Endothelial cell of umbilical vein (primary cell): ENCODE results near the gene TUBGCP3. TPM values are rescaled to one million over a fixed set of nuclear protein-coding genes. Genes with fewer than 3 reads are reported as not detected.

Source experiments
- BruUV-seq: library from RNA; stranded (reverse); fragments of 400-500 nt; replicated peaks from 2 replicates; lab custom pipeline; 2021; lab: Mats Ljungman, UMichigan
- CTCF ChIA-PET: fragments of 300-600, 350-600 bp; sonication (Branson Sonifier 250); formaldehyde crosslinking; loops from one replicate; lab custom pipeline; 2021; ENCODE audit warnings: antibody characterized with exemption, inconsistent platforms; lab: Charles Lee
- POLR2A ChIA-PET: fragments of 300-600, 350-600 bp; sonication (Branson Sonifier 250); formaldehyde crosslinking; loops from one replicate; lab custom pipeline; 2021; ENCODE audit warnings: antibody characterized with exemption, inconsistent platforms; lab: Charles Lee
- DNase-seq: peaks from one replicate; pipeline ENCODE4 v3.0.0-alpha.2; 2011; ENCODE audit warnings: low read depth, low spot score
- FAIRE-seq: peaks from 2 replicates; lab custom pipeline; 2011; peaks lifted over from hg19 to GRCh38; lab: Jason Lieb, UNC
- H2AFZ ChIP-seq: 2 replicates; pipeline ENCODE4 v1.6.0; 2012; ENCODE audit warnings: low read depth, low read length, control low read depth, inconsistent platforms
- H3K27ac ChIP-seq: 2 replicates; pipeline ENCODE4 v1.5.1; 2011; ENCODE audit warnings: low read depth, mild to moderate bottlenecking, control low read depth, low read length, moderate library complexity; ENCODE audit not compliant: insufficient read depth
- H3K27me3 ChIP-seq, 2 experiments: 2 replicates each; pipeline versions ENCODE4 v1.6.0 to v1.6.1; 2011; ENCODE audit warnings: low read length in 2 of 2, mixed read lengths in 1 of 2; ENCODE audit not compliant: control insufficient read depth in 2 of 2, insufficient read depth in 2 of 2
- H3K36me3 ChIP-seq, 2 experiments: 2 replicates in 1 of 2; 3 replicates in 1 of 2; pipeline ENCODE4 v1.5.1; 2011; ENCODE audit warnings: low read length in 2 of 2, mild to moderate bottlenecking in 1 of 2, moderate library complexity in 1 of 2; ENCODE audit not compliant: control insufficient read depth in 2 of 2, insufficient read depth in 2 of 2; ENCODE audit errors: extremely low read depth in 1 of 2
- H3K4me1 ChIP-seq: 3 replicates; pipeline ENCODE4 v1.5.1; 2011; ENCODE audit warnings: mild to moderate bottlenecking, low read length; ENCODE audit not compliant: control insufficient read depth, insufficient read depth; ENCODE audit errors: extremely low read depth
- H3K4me2 ChIP-seq: 2 replicates; pipeline ENCODE4 v1.6.1; 2011; ENCODE audit warnings: low read length, control low read depth, mixed read lengths; ENCODE audit not compliant: insufficient read depth
- H3K4me3 ChIP-seq, 3 experiments: fragments of 200-600 bp in 1 of 3; sonication (generic), shearing (Covaris generic) in 1 of 3; replicated peaks in 1 of 3; 2 replicates each; pipeline ENCODE4 v1.5.1; 2011 to 2016; ENCODE audit warnings: control low read depth in 3 of 3, low read length in 3 of 3, mild to moderate bottlenecking in 2 of 3, inconsistent platforms in 1 of 3, low read depth in 1 of 3, moderate library complexity in 1 of 3; ENCODE audit not compliant: insufficient read depth in 1 of 3
- H3K79me2 ChIP-seq: 2 replicates; pipeline ENCODE4 v1.6.0; 2012; ENCODE audit warnings: low read length, inconsistent platforms; ENCODE audit not compliant: control insufficient read depth, insufficient read depth
- H3K9ac ChIP-seq: replicated peaks from 2 replicates; pipeline ENCODE3; 2011; ENCODE audit warnings: low read length, control low read depth; ENCODE audit not compliant: insufficient read depth; ENCODE audit errors: extremely low read depth
- H3K9me1 ChIP-seq: replicated peaks from 3 replicates; pipeline ENCODE4 v1.6.0; 2011; ENCODE audit warnings: mild to moderate bottlenecking, low read length; ENCODE audit not compliant: control insufficient read depth, insufficient read depth; ENCODE audit errors: extremely low read depth
- H3K9me3 ChIP-seq: replicated peaks from 2 replicates; pipeline ENCODE4 v1.5.1; 2012; ENCODE audit warnings: low read length, inconsistent platforms; ENCODE audit not compliant: control insufficient read depth, insufficient read depth
- H4K20me1 ChIP-seq: replicated peaks from 2 replicates; pipeline ENCODE3; 2011; ENCODE audit warnings: mild to moderate bottlenecking, low read length; ENCODE audit not compliant: control insufficient read depth, insufficient read depth; ENCODE audit errors: extremely low read depth
- EZH2 ChIP-seq: IDR thresholded peaks from 2 replicates; pipeline ENCODE4 v1.6.1; 2012; ENCODE audit warnings: borderline replicate concordance, low read depth, mild to moderate bottlenecking, moderate library complexity, low read length, inconsistent platforms; ENCODE audit not compliant: severe bottlenecking
- FOS ChIP-seq: IDR thresholded peaks from 2 replicates; pipeline ENCODE4 v1.6.1; 2011; ENCODE audit warnings: mild to moderate bottlenecking, low read length, moderate library complexity, borderline replicate concordance; ENCODE audit not compliant: insufficient read depth
- GATA2 ChIP-seq: IDR thresholded peaks from 2 replicates; pipeline ENCODE4 v1.7.0; 2011; ENCODE audit warnings: low read depth, mild to moderate bottlenecking, moderate library complexity, mixed read lengths, low read length; ENCODE audit not compliant: insufficient read length, insufficient read depth
- JUN ChIP-seq: IDR thresholded peaks from 2 replicates; pipeline ENCODE4 v1.6.1; 2011; ENCODE audit warnings: borderline replicate concordance, low read depth; ENCODE audit not compliant: insufficient read length, insufficient read depth
- MYC ChIP-seq: IDR thresholded peaks from one replicate; pipeline ENCODE4 v1.6.1; 2011; ENCODE audit warnings: mild to moderate bottlenecking, low read depth, low read length
- POLR2A ChIP-seq: IDR thresholded peaks from 2 replicates; pipeline ENCODE4 v1.6.1; 2012; ENCODE audit warnings: low read depth, mild to moderate bottlenecking, control low read depth, low read length
- POLR2AphosphoS5 ChIP-seq: IDR thresholded peaks from 2 replicates; pipeline ENCODE4 v1.6.1; 2012; ENCODE audit warnings: low read depth, mild to moderate bottlenecking, control low read depth, low read length, moderate library complexity; ENCODE audit not compliant: insufficient read depth
- dilution Hi-C: fragments of 300-500 bp; cut with MboI; formaldehyde crosslinking; loops from one replicate; pipeline ENCODE4 v1.15.0; 2019; ENCODE audit warnings: low sequenced_read_pairs; ENCODE audit not compliant: extremely low pct_ligation_motif_present
- intact Hi-C: fragments of 100-400 bp; cut with micrococcal nuclease; formaldehyde crosslinking; loops from one replicate; pipeline ENCODE4 v1.10.0; 2022
- polyA plus RNA-seq, 4 experiments: library from polyadenylated mRNA; depleted of rRNA in 3 of 4; stranded (reverse) in 3 of 4; unstranded in 1 of 4; fragments of >200 nt; gene quantifications; 2 replicates each; pipeline versions ENCODE4 v1.2.1 to v1.2.3, GENCODE V29; 2011 to 2012; ENCODE audit warnings: missing spikeins in 1 of 4
- total RNA-seq: library from RNA; stranded (reverse); gene quantifications from 2 replicates; pipeline ENCODE4 v1.2.3, GENCODE V29; 2021
- TF ChIP-seq, protein P1 (sequence below): IDR thresholded peaks from 2 replicates; pipeline ENCODE4 v1.6.1; 2011; ENCODE audit not compliant: insufficient read depth, insufficient read length
- TF ChIP-seq, protein P2 (sequence below), 2 donors: IDR thresholded peaks; 1 replicate in 1 of 2; 2 replicates in 1 of 2; pipeline ENCODE4 v1.5.1; 2011; ENCODE audit warnings: low read length in 2 of 2, mild to moderate bottlenecking in 2 of 2, moderate library complexity in 2 of 2, control low read depth in 1 of 2, inconsistent platforms in 1 of 2, low read depth in 1 of 2; ENCODE audit not compliant: insufficient read depth in 1 of 2; ENCODE audit errors: extremely low read depth in 1 of 2

Gene TUBGCP3
- total and polyA plus RNA-seq, 2 donors (not counting 3 experiments of a cell fraction or from before 2014, with no cell fraction given): 36.4 to 47.7 TPM

DNA sequence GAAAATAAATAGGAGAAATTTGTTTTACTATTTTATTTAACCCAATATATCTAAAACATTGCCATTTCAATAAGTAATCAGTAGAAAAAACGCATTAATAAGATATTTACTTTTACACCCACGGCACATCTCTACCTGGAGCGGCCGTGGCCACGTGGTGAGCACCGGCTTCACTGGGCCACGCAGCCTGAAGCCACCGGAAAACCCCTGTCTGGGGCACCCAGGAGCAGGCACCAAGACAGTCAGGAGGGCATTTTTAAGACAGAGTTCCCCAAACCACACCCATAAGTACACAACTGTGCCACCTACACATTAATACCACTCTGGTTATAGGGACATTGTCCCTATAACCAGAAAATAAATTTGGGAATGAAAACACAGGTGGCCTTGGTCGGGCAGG lies 130.9 kb downstream of the TUBGCP3 start:
- Histone ChIP-seq H3K9ac (no peak overlapping the region), H4K20me1 (no peaks in the 10 kb centered on the region), H2AFZ (no peak overlapping the region), H3K27ac (no peak overlapping the region), H3K79me2 (no peaks in the 10 kb centered on the region), H3K9me1 (no peaks in the 10 kb centered on the region), H3K27me3 (no peaks in the 10 kb centered on the region), H3K9me3 (no peaks in the 10 kb centered on the region), H3K36me3 (no peaks in the 10 kb centered on the region), H3K4me2 (no peak overlapping the region), H3K4me1 (no peaks in the 10 kb centered on the region), H3K4me3 (no peak overlapping the region)
- intact Hi-C loops: no loop called here
- TF ChIP-seq, protein P1, sequence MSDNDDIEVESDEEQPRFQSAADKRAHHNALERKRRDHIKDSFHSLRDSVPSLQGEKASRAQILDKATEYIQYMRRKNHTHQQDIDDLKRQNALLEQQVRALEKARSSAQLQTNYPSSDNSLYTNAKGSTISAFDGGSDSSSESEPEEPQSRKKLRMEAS: no peak
- TF ChIP-seq POLR2A (no peak), POLR2AphosphoS5 (no peak), EZH2 (no peak), JUN (no peak), MYC (no peak), GATA2 (no peak), FOS (no peak)
- TF ChIP-seq, protein P2, sequence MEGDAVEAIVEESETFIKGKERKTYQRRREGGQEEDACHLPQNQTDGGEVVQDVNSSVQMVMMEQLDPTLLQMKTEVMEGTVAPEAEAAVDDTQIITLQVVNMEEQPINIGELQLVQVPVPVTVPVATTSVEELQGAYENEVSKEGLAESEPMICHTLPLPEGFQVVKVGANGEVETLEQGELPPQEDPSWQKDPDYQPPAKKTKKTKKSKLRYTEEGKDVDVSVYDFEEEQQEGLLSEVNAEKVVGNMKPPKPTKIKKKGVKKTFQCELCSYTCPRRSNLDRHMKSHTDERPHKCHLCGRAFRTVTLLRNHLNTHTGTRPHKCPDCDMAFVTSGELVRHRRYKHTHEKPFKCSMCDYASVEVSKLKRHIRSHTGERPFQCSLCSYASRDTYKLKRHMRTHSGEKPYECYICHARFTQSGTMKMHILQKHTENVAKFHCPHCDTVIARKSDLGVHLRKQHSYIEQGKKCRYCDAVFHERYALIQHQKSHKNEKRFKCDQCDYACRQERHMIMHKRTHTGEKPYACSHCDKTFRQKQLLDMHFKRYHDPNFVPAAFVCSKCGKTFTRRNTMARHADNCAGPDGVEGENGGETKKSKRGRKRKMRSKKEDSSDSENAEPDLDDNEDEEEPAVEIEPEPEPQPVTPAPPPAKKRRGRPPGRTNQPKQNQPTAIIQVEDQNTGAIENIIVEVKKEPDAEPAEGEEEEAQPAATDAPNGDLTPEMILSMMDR (IDR thresholded peaks at IDR 0.05; ENCODE audit: extremely low read depth in 1 of 2, insufficient read depth in 1 of 2, low read depth in 1 of 2, low read length in 2 of 2): no peak
- no peak for DNase-seq
- ChIA-PET POLR2A (no interaction called here), CTCF (no interaction called here)
- no TSS peak for BruUV-seq
- dilution Hi-C loops: no loop called here
- FAIRE-seq: no peak
